Neural progenitor cell (in vitro differentiated cells): ENCODE measurements around the gene DENND2A. TPM values are rescaled to one million over a fixed set of nuclear protein-coding genes. Genes with fewer than 3 reads are reported as not detected.

ENCODE experiments used
- DNase-seq: peaks from one replicate; pipeline ENCODE4 v3.0.0-alpha.2; 2016; ENCODE audit warnings: low spot score
- H2AFZ ChIP-seq: fragments of 200-600 bp; sonication (generic); replicated peaks from 2 replicates; pipeline ENCODE4 v1.6.1; 2016; ENCODE audit warnings: antibody characterized with exemption
- H3F3A ChIP-seq: fragments of 200-600 bp; sonication (generic); 2 replicates; pipeline ENCODE4 v1.6.1; 2016; ENCODE audit warnings: antibody characterized with exemption, low read depth
- H3K27ac ChIP-seq: fragments of 200-600 bp; sonication (generic); 2 replicates; pipeline ENCODE4 v1.5.1; 2016; ENCODE audit warnings: mild to moderate bottlenecking
- H3K27me3 ChIP-seq: fragments of 200-600 bp; sonication (generic); 2 replicates; pipeline ENCODE4 v1.6.1; 2016; ENCODE audit warnings: mild to moderate bottlenecking, moderate library complexity
- H3K36me3 ChIP-seq: fragments of 200-600 bp; sonication (generic); 2 replicates; pipeline ENCODE4 v1.5.1; 2016
- H3K4me1 ChIP-seq: fragments of 200-600 bp; sonication (generic); 2 replicates; pipeline ENCODE4 v1.6.1; 2016; ENCODE audit warnings: mixed run types
- H3K4me2 ChIP-seq: fragments of 200-600 bp; sonication (generic); 2 replicates; pipeline ENCODE4 v1.6.1; 2016
- H3K4me3 ChIP-seq: fragments of 200-600 bp; sonication (generic); 2 replicates; pipeline ENCODE4 v1.5.1; 2016
- H3K79me2 ChIP-seq: fragments of 200-600 bp; sonication (generic); 2 replicates; pipeline ENCODE4 v1.6.1; 2016; ENCODE audit warnings: low read depth
- H3K9ac ChIP-seq: fragments of 200-600 bp; sonication (generic); 2 replicates; pipeline ENCODE4 v1.6.1; 2016
- H3K9me3 ChIP-seq: fragments of 200-600 bp; sonication (generic); 2 replicates; pipeline ENCODE4 v1.5.1; 2016; ENCODE audit warnings: low read depth
- H4K20me1 ChIP-seq: fragments of 200-600 bp; sonication (generic); 2 replicates; pipeline ENCODE4 v1.6.1; 2016; ENCODE audit warnings: low read depth
- H3K27ac Mint-ChIP-seq: 3 replicates; pipeline ENCODE4 v1.8.0; 2021; ENCODE audit warnings: mixed read lengths
- H3K27me3 Mint-ChIP-seq: 2 replicates; pipeline ENCODE4 v1.8.0; 2022; ENCODE audit warnings: low read depth, mild to moderate bottlenecking, inconsistent platforms, moderate library complexity, mixed read lengths; ENCODE audit not compliant: insufficient read depth
- H3K36me3 Mint-ChIP-seq: 3 replicates; pipeline ENCODE4 v1.8.0; 2021; ENCODE audit warnings: mixed read lengths
- H3K4me1 Mint-ChIP-seq: 3 replicates; pipeline ENCODE4 v1.8.0; 2021; ENCODE audit warnings: mixed read lengths
- H3K4me3 Mint-ChIP-seq: 3 replicates; pipeline ENCODE4 v1.8.0; 2021; ENCODE audit warnings: mild to moderate bottlenecking, moderate library complexity, mixed read lengths
- H3K9me3 Mint-ChIP-seq: 3 replicates; pipeline ENCODE4 v1.8.0; 2020; ENCODE audit warnings: mixed read lengths
- EZH2 ChIP-seq: fragments of 200-600 bp; sonication (generic); IDR thresholded peaks from 2 replicates; pipeline ENCODE4 v1.6.1; 2017; ENCODE audit warnings: antibody characterized with exemption, mild to moderate bottlenecking, moderate library complexity
- EZH2phosphoT487 ChIP-seq: fragments of 200-600 bp; sonication (generic); IDR thresholded peaks from 2 replicates; pipeline ENCODE4 v1.6.1; 2017; ENCODE audit warnings: antibody characterized with exemption
- total RNA-seq: library from RNA; depleted of rRNA; stranded (reverse); fragments of >200 nt; gene quantifications from 2 replicates; pipeline ENCODE4 v1.2.3, GENCODE V29; 2015; ENCODE audit warnings: low replicate concordance
- TF ChIP-seq, protein P1 (sequence below): fragments of 200-600 bp; sonication (generic); IDR thresholded peaks from 2 replicates; pipeline ENCODE4 v1.5.1; 2017; ENCODE audit warnings: antibody characterized with exemption, mild to moderate bottlenecking

DENND2A gene
- total RNA-seq, 1 donor from 2014 or later, result 27.0 TPM

DNA sequence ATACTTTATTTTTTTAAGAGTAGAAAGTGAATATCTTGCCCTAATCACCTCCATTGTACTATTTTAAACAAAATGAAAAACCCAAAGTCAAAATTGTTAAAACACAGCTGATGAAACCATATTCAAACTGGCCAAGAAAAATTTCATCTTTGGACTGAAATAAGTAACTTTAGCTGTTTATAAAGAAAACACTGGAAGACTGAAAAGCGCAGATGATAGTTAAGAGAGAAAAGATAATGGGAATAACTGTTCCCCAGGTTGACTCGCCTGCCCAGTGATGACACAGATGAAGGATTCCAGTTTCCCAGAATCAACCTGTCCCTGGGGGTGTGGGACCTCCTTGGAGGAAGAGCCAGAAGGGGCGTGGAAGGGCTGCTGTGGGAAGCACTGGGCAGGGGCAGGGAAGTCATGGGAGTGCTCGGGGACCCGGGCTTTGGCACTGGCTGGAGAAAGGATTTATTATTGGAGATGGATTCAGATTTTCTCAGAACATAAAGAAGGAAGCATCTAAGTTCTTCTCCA lies 43.1 kb downstream of the DENND2A start:
- H3K79me2 ChIP-seq, result no peaks in the 10 kb centered on the region
- H3K27me3 Mint-ChIP-seq, result peaks cover 4% of the 10 kb centered on the region
- H3K4me2 ChIP-seq, result no peak overlapping the region
- H3K9me3 ChIP-seq, result no peaks in the 10 kb centered on the region
- peaks cover 5% of the 10 kb centered on the region for H3K4me1 Mint-ChIP-seq
- H3K4me1 ChIP-seq, result no peaks in the 10 kb centered on the region
- peaks cover 23% of the 10 kb centered on the region for H3K36me3 Mint-ChIP-seq
- H3K27me3 ChIP-seq, result no peaks in the 10 kb centered on the region
- DNase-seq, result no peak
- no peak overlapping the region for H3K27ac ChIP-seq
- H3K27ac Mint-ChIP-seq, result no peak overlapping the region
- no peaks in the 10 kb centered on the region for H3K9me3 Mint-ChIP-seq
- peaks cover 3% of the 10 kb centered on the region for H3K36me3 ChIP-seq
- no peak overlapping the region for H3K4me3 Mint-ChIP-seq
- H3K9ac ChIP-seq, result no peak overlapping the region
- no peaks in the 10 kb centered on the region for H4K20me1 ChIP-seq
- no peak overlapping the region for H3K4me3 ChIP-seq
- no peaks in the 10 kb centered on the region for H3F3A ChIP-seq
- no peak overlapping the region for H2AFZ ChIP-seq
- TF ChIP-seq EZH2, result no peak
- TF ChIP-seq, protein P1, sequence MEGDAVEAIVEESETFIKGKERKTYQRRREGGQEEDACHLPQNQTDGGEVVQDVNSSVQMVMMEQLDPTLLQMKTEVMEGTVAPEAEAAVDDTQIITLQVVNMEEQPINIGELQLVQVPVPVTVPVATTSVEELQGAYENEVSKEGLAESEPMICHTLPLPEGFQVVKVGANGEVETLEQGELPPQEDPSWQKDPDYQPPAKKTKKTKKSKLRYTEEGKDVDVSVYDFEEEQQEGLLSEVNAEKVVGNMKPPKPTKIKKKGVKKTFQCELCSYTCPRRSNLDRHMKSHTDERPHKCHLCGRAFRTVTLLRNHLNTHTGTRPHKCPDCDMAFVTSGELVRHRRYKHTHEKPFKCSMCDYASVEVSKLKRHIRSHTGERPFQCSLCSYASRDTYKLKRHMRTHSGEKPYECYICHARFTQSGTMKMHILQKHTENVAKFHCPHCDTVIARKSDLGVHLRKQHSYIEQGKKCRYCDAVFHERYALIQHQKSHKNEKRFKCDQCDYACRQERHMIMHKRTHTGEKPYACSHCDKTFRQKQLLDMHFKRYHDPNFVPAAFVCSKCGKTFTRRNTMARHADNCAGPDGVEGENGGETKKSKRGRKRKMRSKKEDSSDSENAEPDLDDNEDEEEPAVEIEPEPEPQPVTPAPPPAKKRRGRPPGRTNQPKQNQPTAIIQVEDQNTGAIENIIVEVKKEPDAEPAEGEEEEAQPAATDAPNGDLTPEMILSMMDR, result no peak
- TF ChIP-seq EZH2phosphoT487, result no peak

DNA sequence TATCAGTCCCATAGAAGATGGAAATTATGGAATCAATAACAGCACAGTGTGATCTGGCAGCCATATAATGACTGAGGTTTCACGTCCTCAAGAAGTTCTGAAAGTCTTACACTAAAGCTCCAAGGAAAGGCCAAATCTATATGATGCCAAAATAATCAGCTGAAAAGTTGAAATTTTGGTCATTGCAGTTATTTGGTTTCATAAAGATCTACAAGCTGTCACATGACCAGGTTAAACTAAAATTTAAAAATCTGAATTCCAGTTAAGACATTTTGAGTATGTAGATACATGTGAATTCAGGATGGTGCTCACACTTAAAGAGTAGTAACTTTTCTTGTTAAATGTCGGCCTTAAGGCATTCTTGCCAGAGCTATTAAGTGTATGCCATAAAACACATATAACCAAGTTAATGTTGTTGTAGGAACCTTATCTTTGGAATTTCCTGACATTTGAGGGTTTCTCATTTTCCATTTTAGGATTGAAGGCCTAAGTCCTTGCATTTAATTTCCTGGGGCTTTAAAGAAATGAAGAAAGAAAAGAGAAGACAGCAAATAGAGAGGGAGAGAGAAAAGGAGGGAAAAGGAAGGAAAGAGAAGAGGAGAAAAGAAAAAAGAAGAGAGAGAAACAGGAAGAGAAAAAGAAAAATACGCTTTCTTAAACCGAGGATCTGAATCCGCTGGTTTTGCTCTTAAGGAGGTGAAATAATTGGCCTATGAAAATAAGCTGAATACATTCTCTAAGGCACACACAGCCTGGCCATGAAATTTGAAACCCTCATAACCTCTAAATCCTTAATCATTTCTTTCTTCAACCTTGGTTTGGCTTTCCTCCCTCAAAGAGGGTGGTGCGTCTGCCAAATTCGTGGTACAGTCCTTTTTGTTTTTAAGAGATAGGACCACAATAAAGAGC lies 43.8 kb downstream of the DENND2A start:
- Histone ChIP-seq H3F3A (no peaks in the 10 kb centered on the region), H3K27ac (no peak overlapping the region), H3K27me3 (no peaks in the 10 kb centered on the region), H3K9ac (no peak overlapping the region), H3K4me3 (no peak overlapping the region), H2AFZ (no peak overlapping the region), H3K9me3 (no peaks in the 10 kb centered on the region), H4K20me1 (no peaks in the 10 kb centered on the region), H3K36me3 (peaks cover 3% of the 10 kb centered on the region), H3K4me1 (no peaks in the 10 kb centered on the region), H3K4me2 (no peak overlapping the region), H3K79me2 (no peaks in the 10 kb centered on the region)
- Mint-ChIP-seq H3K4me3 (no peak overlapping the region), H3K27me3 (peaks cover 4% of the 10 kb centered on the region), H3K9me3 (no peaks in the 10 kb centered on the region), H3K4me1 (peaks cover 5% of the 10 kb centered on the region), H3K36me3 (peaks cover 18% of the 10 kb centered on the region), H3K27ac (no peak overlapping the region)
- TF ChIP-seq, protein P1, result no peak
- no peak for TF ChIP-seq EZH2
- TF ChIP-seq EZH2phosphoT487, result no peak
- no peak for DNase-seq

DNA sequence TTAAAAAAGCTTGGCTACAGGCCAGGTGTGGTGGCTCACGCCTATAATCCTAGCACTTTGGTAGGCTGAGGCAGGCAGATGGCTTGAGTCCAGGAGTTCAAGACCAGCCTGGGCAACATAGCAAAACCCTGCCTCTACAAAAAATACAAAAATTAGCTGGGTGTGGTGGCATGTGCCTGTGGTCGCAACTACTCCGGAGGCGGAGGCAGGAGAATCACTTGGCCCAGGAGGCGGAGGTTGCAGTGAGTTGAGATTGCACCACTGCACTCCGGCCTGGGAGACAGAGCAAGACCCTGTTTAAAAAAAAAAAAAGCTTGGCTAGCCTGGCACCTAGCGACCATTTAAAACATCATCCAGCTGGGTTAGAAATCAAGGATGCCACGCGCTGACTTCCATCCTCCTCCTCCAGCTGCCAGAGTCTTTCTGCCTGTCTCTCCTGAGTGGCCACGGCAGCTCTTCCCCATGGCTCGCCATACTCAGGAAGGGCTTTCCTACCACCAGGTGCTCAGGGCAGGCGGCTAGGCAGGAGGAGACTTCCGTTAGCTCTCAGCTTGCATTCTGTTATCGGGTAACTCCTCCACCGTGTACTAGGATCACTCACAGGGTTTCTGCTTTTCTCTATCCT lies 45.0 kb downstream of the DENND2A start:
- peaks cover 4% of the 10 kb centered on the region for H3K27me3 Mint-ChIP-seq
- DNase-seq, result no peak
- H3K79me2 ChIP-seq, result no peaks in the 10 kb centered on the region
- no peak overlapping the region for H3K27ac ChIP-seq
- no peaks in the 10 kb centered on the region for H3K4me1 ChIP-seq
- no peaks in the 10 kb centered on the region for H3K27me3 ChIP-seq
- peaks cover 5% of the 10 kb centered on the region for H3K4me1 Mint-ChIP-seq
- peaks cover 18% of the 10 kb centered on the region for H3K36me3 Mint-ChIP-seq
- no peaks in the 10 kb centered on the region for H4K20me1 ChIP-seq
- no peak overlapping the region for H3K4me2 ChIP-seq
- no peaks in the 10 kb centered on the region for H3K9me3 Mint-ChIP-seq
- H2AFZ ChIP-seq, result no peak overlapping the region
- H3K36me3 ChIP-seq, result peaks cover 3% of the 10 kb centered on the region
- TF ChIP-seq EZH2 (no peak), EZH2phosphoT487 (no peak)
- TF ChIP-seq, protein P1, result no peak
- no peak overlapping the region for H3K9ac ChIP-seq
- H3K4me3 ChIP-seq, result no peak overlapping the region
- H3K9me3 ChIP-seq, result no peaks in the 10 kb centered on the region
- no peak overlapping the region for H3K27ac Mint-ChIP-seq
- no peaks in the 10 kb centered on the region for H3F3A ChIP-seq
- no peak overlapping the region for H3K4me3 Mint-ChIP-seq
